Lower lobe of right lung (tissue), 2 donors: ENCODE results near the gene ANOS1. TPM values are rescaled to one million over a fixed set of nuclear protein-coding genes. Genes with fewer than 3 reads are reported as not detected.

ENCODE experiments used
- ATAC-seq, 2 donors: fragments of 200-7000 bp; cut with Tn5 transposase; one replicate each; pipeline ENCODE4 v1.9.1; 2020 to 2022; ENCODE audit warnings: mild to moderate bottlenecking in 2 of 2, moderate library complexity in 2 of 2
- DNase-seq: peaks from one replicate; pipeline ENCODE4 v3.0.0-alpha.2; 2020
- H3K27ac ChIP-seq: fragments of 200-600 bp; one replicate; pipeline ENCODE4 v1.8.0; 2022
- H3K27me3 ChIP-seq: fragments of 200-600 bp; one replicate; pipeline ENCODE4 v1.8.0; 2022; ENCODE audit warnings: low read depth
- H3K36me3 ChIP-seq: fragments of 200-600 bp; one replicate; pipeline ENCODE4 v1.8.0; 2022; ENCODE audit warnings: mild to moderate bottlenecking
- H3K4me1 ChIP-seq: fragments of 200-600 bp; one replicate; pipeline ENCODE4 v1.8.0; 2022
- H3K4me3 ChIP-seq: fragments of 200-600 bp; one replicate; pipeline ENCODE4 v1.8.0; 2022; ENCODE audit warnings: mild to moderate bottlenecking
- H3K9me3 ChIP-seq: fragments of 200-600 bp; one replicate; pipeline ENCODE4 v1.8.0; 2022
- CTCF ChIP-seq: fragments of 200-600 bp; IDR thresholded peaks from one replicate; pipeline ENCODE4 v1.8.0; 2022; ENCODE audit warnings: antibody characterized with exemption, mild to moderate bottlenecking
- intact Hi-C: fragments of 100-400 bp; cut with DNase I; formaldehyde crosslinking; loops from one replicate; pipeline ENCODE4 v1.11.0; 2022
- total RNA-seq: library from RNA; stranded (reverse); fragmentation: NEBNext Ultra II Directional; extraction: Animal tissue kit (Norgen Biotek cat#: 25700); gene quantifications from one replicate; pipeline ENCODE4 v1.2.1, GENCODE V29; 2021
- donor health status: DM: no; HTN: yes; CAD: no; lungs with severe emphysema.

ANOS1 gene
- total RNA-seq, 1 donor from 2014 or later, result 46.2 TPM

GRCh38 chrX:8738588-8739189 lies 6.8 kb upstream of the ANOS1 start:
- Histone ChIP-seq H3K9me3 (no peaks in the 10 kb centered on the region), H3K36me3 (no peaks in the 10 kb centered on the region), H3K27me3 (no peaks in the 10 kb centered on the region), H3K4me3 (no peak overlapping the region), H3K27ac (no peak overlapping the region), H3K4me1 (no peaks in the 10 kb centered on the region)
- intact Hi-C loops, result no loop called here
- TF ChIP-seq CTCF, result peak; percentile 55
- DNase-seq (no peak), ATAC-seq (peak; percentile 32 to 73)

- H3K4me1 ChIP-seq, result no peaks in the 10 kb centered on the region
- no peaks in the 10 kb centered on the region for H3K36me3 ChIP-seq
- DNase-seq (no peak), ATAC-seq (no peak)
- no peak for TF ChIP-seq CTCF
- H3K4me3 ChIP-seq, result no peak overlapping the region
- intact Hi-C loops, result no loop called here
- no peaks in the 10 kb centered on the region for H3K9me3 ChIP-seq
- H3K27ac ChIP-seq, result no peak overlapping the region
- H3K27me3 ChIP-seq, result no peaks in the 10 kb centered on the region
Measured at GRCh38 chrX:8737883-8738282, 5.9 kb upstream of the ANOS1 start.

- Histone ChIP-seq H3K4me3 (peak overlapping the region; percentile 54), H3K36me3 (no peaks in the 10 kb centered on the region), H3K27me3 (no peaks in the 10 kb centered on the region), H3K9me3 (no peaks in the 10 kb centered on the region), H3K4me1 (no peaks in the 10 kb centered on the region), H3K27ac (peak overlapping the region; percentile 24)
- TF ChIP-seq CTCF, result no peak
- no peak for DNase-seq
- intact Hi-C loops, result no loop called here
- ATAC-seq, result peak; percentile 42 to 45
Measured at GRCh38 chrX:8730812-8731558, 952 bp downstream of the ANOS1 start.

- Histone ChIP-seq H3K27me3 (no peaks in the 10 kb centered on the region), H3K9me3 (no peaks in the 10 kb centered on the region), H3K4me1 (no peaks in the 10 kb centered on the region), H3K4me3 (peak overlapping the region; percentile 54), H3K36me3 (no peaks in the 10 kb centered on the region), H3K27ac (no peak overlapping the region)
- intact Hi-C loops, result no loop called here
- DNase-seq (no peak), ATAC-seq (no peak)
- TF ChIP-seq CTCF, result no peak
Measured at GRCh38 chrX:8729811-8730210, 2.1 kb downstream of the ANOS1 start.

- Histone ChIP-seq H3K36me3 (no peaks in the 10 kb centered on the region), H3K4me1 (no peaks in the 10 kb centered on the region), H3K9me3 (no peaks in the 10 kb centered on the region), H3K4me3 (no peak overlapping the region), H3K27me3 (no peaks in the 10 kb centered on the region), H3K27ac (no peak overlapping the region)
- DNase-seq, result peak; percentile 56
- intact Hi-C loops, result no loop called here
- TF ChIP-seq CTCF, result no peak
- peak in 1 of 2 donors; percentile 50 for ATAC-seq
Measured at GRCh38 chrX:8728932-8729535, 2.9 kb downstream of the ANOS1 start.
